Central memory CD8-positive, alpha-beta T cell (primary cell): ENCODE measurements around the gene WFIKKN1.
"Not testable (repeated sequence)": the region's sequence is repeated elsewhere in the genome, so short reads cannot be mapped to it uniquely, and the experiment has no call there.

ENCODE experiments used
- ATAC-seq: fragments of 150-1000 bp; cut with Tn5 transposase; replicated peaks from 2 replicates; pipeline ENCODE4 v1.10.0; 2022; ENCODE audit warnings: mild to moderate bottlenecking, moderate FRiP score, moderate number of reproducible peaks; ENCODE audit not compliant: poor library complexity, severe bottlenecking; ENCODE audit errors: extremely low read depth
- DNase-seq, 2 donors: peaks; one replicate each; pipeline ENCODE4 v3.0.0; 2021; ENCODE audit warnings: low spot score in 2 of 2
- H3K27ac Mint-ChIP-seq: one replicate; pipeline ENCODE4 v1.8.0; 2022; ENCODE audit warnings: low read depth, mild to moderate bottlenecking, moderate library complexity, mixed read lengths
- H3K27me3 Mint-ChIP-seq: one replicate; pipeline ENCODE4 v1.8.0; 2022; ENCODE audit warnings: mixed read lengths
- H3K36me3 Mint-ChIP-seq: one replicate; pipeline ENCODE4 v1.8.0; 2022; ENCODE audit warnings: mild to moderate bottlenecking, moderate library complexity, mixed read lengths; ENCODE audit not compliant: insufficient read depth
- H3K4me1 Mint-ChIP-seq: one replicate; pipeline ENCODE4 v1.8.0; 2022; ENCODE audit warnings: mixed read lengths
- H3K4me3 Mint-ChIP-seq: one replicate; pipeline ENCODE4 v1.8.0; 2022; ENCODE audit warnings: mild to moderate bottlenecking, moderate library complexity, mixed read lengths
- H3K9me3 Mint-ChIP-seq: one replicate; pipeline ENCODE4 v1.8.0; 2022; ENCODE audit warnings: mixed read lengths

The WFIKKN1 gene

GRCh38 chr16:590188-590814, 40.5 kb upstream of the WFIKKN1 start:
- DNase-seq: peak in 1 of 2 donors; percentile 28
- Mint-ChIP-seq H3K27me3 (no peaks in the 10 kb centered on the region), H3K4me1 (peaks cover 45% of the 10 kb centered on the region), H3K27ac (peak overlapping the region; percentile 92), H3K36me3 (peaks cover 25% of the 10 kb centered on the region), H3K9me3 (no peaks in the 10 kb centered on the region), H3K4me3 (peak overlapping the region; percentile 90)
- no peak for ATAC-seq

DNA sequence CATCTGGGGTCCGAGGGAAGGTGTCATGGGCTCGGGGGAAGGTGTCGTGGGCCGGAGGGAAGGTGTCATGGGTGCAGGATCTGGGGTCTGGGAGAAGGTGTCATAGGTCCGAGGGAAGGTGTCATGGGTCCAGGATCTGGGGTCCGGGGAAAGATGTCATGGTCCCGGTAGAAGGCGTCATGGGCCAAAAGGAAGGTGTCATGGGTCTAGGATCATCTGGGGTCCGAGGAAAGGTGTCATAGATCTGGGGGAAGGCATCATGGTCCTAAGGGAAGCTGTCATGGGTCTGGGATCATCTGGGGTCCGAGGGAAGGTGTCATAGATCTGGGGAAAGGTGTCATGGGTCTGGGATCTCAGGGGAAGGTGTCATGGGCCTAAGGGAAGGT, 40.0 kb upstream of the WFIKKN1 start:
- peaks cover 47% of the 10 kb centered on the region for H3K4me1 Mint-ChIP-seq
- H3K4me3 Mint-ChIP-seq: peak overlapping the region; percentile 90
- ATAC-seq (no peak), DNase-seq (no peak)
- H3K27ac Mint-ChIP-seq: peak overlapping the region; percentile 81
- H3K27me3 Mint-ChIP-seq: no peaks in the 10 kb centered on the region
- peaks cover 25% of the 10 kb centered on the region for H3K36me3 Mint-ChIP-seq
- no peaks in the 10 kb centered on the region for H3K9me3 Mint-ChIP-seq

DNA sequence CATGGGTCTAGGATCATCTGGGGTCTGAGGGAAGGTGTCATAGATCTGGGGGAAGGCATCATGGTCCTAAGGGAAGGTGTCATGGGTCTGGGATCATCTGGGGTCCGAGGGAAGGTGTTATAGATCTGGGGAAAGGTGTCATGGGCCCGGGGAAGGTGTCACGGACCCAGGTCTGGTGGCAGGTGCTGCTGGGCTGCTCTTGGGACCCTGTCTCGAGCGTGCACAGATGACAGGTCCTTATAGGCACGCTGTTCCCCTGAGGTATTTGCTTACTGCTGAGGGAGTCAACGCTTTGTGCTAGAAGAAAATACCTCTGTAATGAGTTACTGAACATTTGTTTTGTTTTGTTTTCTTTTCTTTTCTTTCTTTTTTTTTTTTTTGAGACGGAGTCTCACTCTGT, 39.6 kb upstream of the WFIKKN1 start:
- H3K4me3 Mint-ChIP-seq: peak overlapping the region; percentile 90
- H3K27ac Mint-ChIP-seq: peak overlapping the region; percentile 81
- H3K27me3 Mint-ChIP-seq: no peaks in the 10 kb centered on the region
- ATAC-seq: no peak
- DNase-seq: no peak
- H3K36me3 Mint-ChIP-seq: peaks cover 27% of the 10 kb centered on the region
- H3K4me1 Mint-ChIP-seq: peaks cover 51% of the 10 kb centered on the region
- H3K9me3 Mint-ChIP-seq: no peaks in the 10 kb centered on the region

- Mint-ChIP-seq H3K4me3 (peak overlapping the region; percentile 90), H3K36me3 (peaks cover 27% of the 10 kb centered on the region), H3K27me3 (no peaks in the 10 kb centered on the region), H3K4me1 (peaks cover 59% of the 10 kb centered on the region), H3K27ac (no peak overlapping the region), H3K9me3 (no peaks in the 10 kb centered on the region)
- no peak for ATAC-seq
- no peak for DNase-seq
Observed at GRCh38 chr16:591892-592517, 38.8 kb upstream of the WFIKKN1 start.

DNA sequence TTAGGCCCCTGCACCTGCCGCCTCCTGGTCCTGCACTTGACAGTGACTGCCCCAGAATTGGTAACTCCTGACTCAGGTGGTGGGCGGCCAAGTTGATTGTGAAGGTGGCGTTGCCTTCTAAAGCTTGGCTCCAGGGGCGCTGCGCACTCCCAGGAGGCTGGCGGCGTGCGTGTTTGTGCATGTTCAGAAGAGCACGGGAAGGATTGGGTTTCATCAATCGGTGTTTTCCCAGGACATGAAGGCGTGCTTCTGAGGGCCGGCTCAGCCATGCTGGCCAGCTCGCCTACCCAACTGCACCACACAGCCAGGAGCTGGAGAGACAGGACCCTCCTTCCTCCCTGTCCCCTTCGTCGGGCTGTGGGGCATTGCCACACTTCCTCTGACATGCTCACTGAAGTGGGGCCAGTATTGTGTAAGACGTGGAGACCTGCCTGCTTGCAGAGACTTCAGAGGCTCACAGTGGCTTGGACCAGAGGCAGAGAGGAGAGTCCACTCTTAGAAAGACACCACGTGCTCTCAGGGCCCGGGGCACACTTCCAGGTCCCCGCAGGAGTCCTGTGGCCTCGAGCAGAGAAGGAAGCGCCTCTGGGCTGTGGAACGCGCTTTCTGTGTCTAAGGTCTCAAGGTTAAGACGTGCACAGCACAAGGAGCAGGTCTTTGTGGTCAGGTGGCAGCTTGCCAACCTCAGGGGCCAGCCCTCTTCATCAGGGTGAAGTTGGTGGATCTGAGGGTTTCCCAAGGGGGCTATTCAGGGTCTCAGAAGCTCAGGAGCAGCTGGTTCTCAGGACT, 38.1 kb upstream of the WFIKKN1 start:
- Mint-ChIP-seq H3K9me3 (no peaks in the 10 kb centered on the region), H3K27ac (no peak overlapping the region), H3K4me3 (no peak overlapping the region), H3K4me1 (peaks cover 60% of the 10 kb centered on the region), H3K27me3 (no peaks in the 10 kb centered on the region), H3K36me3 (peaks cover 25% of the 10 kb centered on the region)
- no peak for ATAC-seq
- DNase-seq: no peak

- Mint-ChIP-seq H3K36me3 (peaks cover 21% of the 10 kb centered on the region), H3K9me3 (no peaks in the 10 kb centered on the region), H3K27ac (no peak overlapping the region), H3K27me3 (no peaks in the 10 kb centered on the region), H3K4me3 (no peak overlapping the region), H3K4me1 (peaks cover 56% of the 10 kb centered on the region)
- DNase-seq (no peak), ATAC-seq (no peak)
Observed at GRCh38 chr16:593406-593805, 37.4 kb upstream of the WFIKKN1 start.

- DNase-seq: no peak
- no peaks in the 10 kb centered on the region for H3K9me3 Mint-ChIP-seq
- H3K27me3 Mint-ChIP-seq: no peaks in the 10 kb centered on the region
- no peak overlapping the region for H3K27ac Mint-ChIP-seq
- H3K36me3 Mint-ChIP-seq: peaks cover 18% of the 10 kb centered on the region
- H3K4me1 Mint-ChIP-seq: peaks cover 53% of the 10 kb centered on the region
- no peak for ATAC-seq
- H3K4me3 Mint-ChIP-seq: no peak overlapping the region
Observed at GRCh38 chr16:593807-594206, 37.0 kb upstream of the WFIKKN1 start.

DNA sequence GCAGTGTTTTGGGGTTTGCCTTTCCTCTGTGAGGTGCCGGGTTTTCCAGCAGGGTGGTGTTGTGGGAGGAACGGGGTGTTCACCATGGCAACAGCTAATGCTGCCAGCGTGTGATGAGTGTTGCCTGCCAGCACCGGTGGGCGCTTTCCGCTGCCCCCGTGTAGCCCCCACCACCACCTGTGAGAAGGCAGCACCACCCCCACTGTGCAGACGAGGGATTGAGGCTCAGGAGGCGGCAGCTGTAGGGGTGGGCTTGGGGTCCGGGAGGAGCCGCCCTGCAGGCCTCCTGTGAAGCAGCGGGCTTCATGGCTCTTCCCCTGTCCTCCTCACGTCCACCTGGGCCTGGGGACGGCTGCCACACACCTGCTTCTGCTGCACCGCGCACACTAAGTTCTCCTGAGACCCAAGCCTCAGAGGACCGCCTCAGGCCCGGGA, 35.7 kb upstream of the WFIKKN1 start:
- peaks cover 53% of the 10 kb centered on the region for H3K4me1 Mint-ChIP-seq
- H3K27me3 Mint-ChIP-seq: no peaks in the 10 kb centered on the region
- H3K4me3 Mint-ChIP-seq: no peak overlapping the region
- H3K27ac Mint-ChIP-seq: no peak overlapping the region
- peaks cover 11% of the 10 kb centered on the region for H3K36me3 Mint-ChIP-seq
- no peaks in the 10 kb centered on the region for H3K9me3 Mint-ChIP-seq
- ATAC-seq (no peak), DNase-seq (no peak)

- H3K4me1 Mint-ChIP-seq: peaks cover 45% of the 10 kb centered on the region
- H3K27ac Mint-ChIP-seq: peak overlapping the region; percentile 83
- peaks cover 12% of the 10 kb centered on the region for H3K36me3 Mint-ChIP-seq
- no peak overlapping the region for H3K4me3 Mint-ChIP-seq
- ATAC-seq (no peak), DNase-seq (no peak)
- H3K9me3 Mint-ChIP-seq: no peaks in the 10 kb centered on the region
- H3K27me3 Mint-ChIP-seq: no peaks in the 10 kb centered on the region
Observed at GRCh38 chr16:595942-596735, 34.6 kb upstream of the WFIKKN1 start.

GRCh38 chr16:596736-597060, 34.1 kb upstream of the WFIKKN1 start:
- no peak for DNase-seq
- H3K27ac Mint-ChIP-seq: peak overlapping the region; percentile 83
- H3K9me3 Mint-ChIP-seq: no peaks in the 10 kb centered on the region
- no peaks in the 10 kb centered on the region for H3K27me3 Mint-ChIP-seq
- no peak overlapping the region for H3K4me3 Mint-ChIP-seq
- peaks cover 42% of the 10 kb centered on the region for H3K4me1 Mint-ChIP-seq
- ATAC-seq: no peak
- peaks cover 10% of the 10 kb centered on the region for H3K36me3 Mint-ChIP-seq

DNA sequence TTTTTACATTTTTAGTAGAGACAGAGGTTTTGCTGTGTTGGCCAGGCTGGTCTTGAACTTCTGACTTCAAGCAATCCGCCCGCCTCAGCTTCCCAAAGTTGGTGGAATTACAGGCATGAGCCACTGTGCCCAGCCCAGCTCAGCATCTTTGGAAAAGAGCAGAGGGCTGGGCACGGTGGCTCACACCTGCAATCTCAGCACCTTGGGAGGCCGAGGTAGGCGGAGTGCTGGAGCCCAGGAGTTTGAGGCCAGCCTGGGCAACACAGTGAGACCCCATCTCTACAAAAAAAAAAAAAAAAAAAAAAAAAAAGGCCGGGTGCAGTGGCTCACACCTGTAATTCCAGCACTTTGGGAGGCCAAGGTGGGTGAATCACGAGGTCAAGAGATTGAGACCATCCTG, 33.1 kb upstream of the WFIKKN1 start:
- DNase-seq, H3K27ac Mint-ChIP-seq, H3K4me3 Mint-ChIP-seq, ATAC-seq, H3K9me3 Mint-ChIP-seq, H3K27me3 Mint-ChIP-seq: not testable (repeated sequence)
- Mint-ChIP-seq H3K36me3 (peaks cover 15% of the 10 kb centered on the region), H3K4me1 (peaks cover 36% of the 10 kb centered on the region)

- Mint-ChIP-seq H3K36me3 (peaks cover 13% of the 10 kb centered on the region), H3K27ac (no peak overlapping the region)
Observed at GRCh38 chr16:598823-599739, 31.7 kb upstream of the WFIKKN1 start.

More at GRCh38 chr16:598823-599739, 31.7 kb upstream of the WFIKKN1 start:
- Mint-ChIP-seq H3K4me1 (peaks cover 33% of the 10 kb centered on the region), H3K9me3 (no peaks in the 10 kb centered on the region), H3K4me3 (no peak overlapping the region), H3K27me3 (no peaks in the 10 kb centered on the region)
- ATAC-seq (no peak), DNase-seq (no peak)
